SK-N-SH treated with all-trans-retinoic acid at 6 μM for 48 hours (cell line): ENCODE data around the gene CLCN7.

Source experiments
- ATAC-seq: fragments of 200-7000 bp; cut with Tn5 transposase; 3 replicates; pipeline ENCODE4 v1.9.1; 2020; ENCODE audit warnings: mild to moderate bottlenecking, moderate library complexity
- BACH2 ChIP-seq: fragments of 250-450 bp; sonication (Bioruptor Pico); IDR thresholded peaks from 2 replicates; pipeline ENCODE4 v1.9.0; 2021; ENCODE audit warnings: mild to moderate bottlenecking, borderline replicate concordance
- CSDC2 ChIP-seq: fragments of 250-450 bp; sonication (Bioruptor Pico); IDR thresholded peaks from 2 replicates; pipeline ENCODE4 v1.5.0; 2020; ENCODE audit warnings: mild to moderate bottlenecking, moderate library complexity
- GLIS3 ChIP-seq: fragments of 250-450 bp; sonication (Bioruptor Pico); IDR thresholded peaks from 2 replicates; pipeline ENCODE4 v1.5.0; 2020; ENCODE audit warnings: mild to moderate bottlenecking, moderate library complexity
- ISL1 ChIP-seq: fragments of 250-450 bp; sonication (Bioruptor Pico); IDR thresholded peaks from 2 replicates; pipeline ENCODE4 v2.1.2; 2022; ENCODE audit warnings: mild to moderate bottlenecking, moderate library complexity
- OSR1 ChIP-seq: fragments of 250-450 bp; sonication (Bioruptor Pico); IDR thresholded peaks from 2 replicates; pipeline ENCODE4 v1.8.0; 2022; ENCODE audit warnings: moderate library complexity, mild to moderate bottlenecking, inconsistent platforms
- PPARA ChIP-seq: fragments of 250-450 bp; sonication (Bioruptor Pico); IDR thresholded peaks from 2 replicates; pipeline ENCODE4 v1.5.0; 2020; ENCODE audit warnings: mild to moderate bottlenecking, borderline replicate concordance
- SNAI2 ChIP-seq: fragments of 250-450 bp; sonication (Bioruptor Pico); IDR thresholded peaks from 2 replicates; pipeline ENCODE4 v1.5.0; 2020; ENCODE audit warnings: mild to moderate bottlenecking, moderate library complexity
- TCF4 ChIP-seq: fragments of 250-450 bp; sonication (Bioruptor Pico); IDR thresholded peaks from 2 replicates; pipeline ENCODE4 v1.8.0; 2021; ENCODE audit warnings: mild to moderate bottlenecking, moderate library complexity, borderline replicate concordance
- TOX ChIP-seq: fragments of 250-450 bp; sonication (Bioruptor Pico); IDR thresholded peaks from 2 replicates; pipeline ENCODE4 v1.8.0; 2021; ENCODE audit warnings: mild to moderate bottlenecking, moderate library complexity, borderline replicate concordance
- ZC3H10 ChIP-seq: fragments of 250-450 bp; sonication (Bioruptor Pico); IDR thresholded peaks from 2 replicates; pipeline ENCODE4 v1.5.1; 2021; ENCODE audit warnings: mild to moderate bottlenecking, moderate library complexity
- ZNF565 ChIP-seq: fragments of 450-650 bp; formaldehyde crosslinking; conservative IDR thresholded peaks from 2 replicates; pipeline ENCODE4 v1.5.0; 2020; ENCODE audit warnings: low read depth, mild to moderate bottlenecking, moderate library complexity
- ZNF8 ChIP-seq: fragments of 450-650 bp; formaldehyde crosslinking; IDR thresholded peaks from 2 replicates; pipeline ENCODE4 v1.5.0; 2020; ENCODE audit warnings: mild to moderate bottlenecking, moderate library complexity
- TF ChIP-seq, protein P1 (sequence below): fragments of 250-450 bp; sonication (Bioruptor Pico); IDR thresholded peaks from 2 replicates; pipeline ENCODE4 v1.8.0; 2021; ENCODE audit warnings: low read depth, mild to moderate bottlenecking, moderate library complexity, borderline replicate concordance
- TF ChIP-seq, protein P2 (sequence below): fragments of 250-450 bp; sonication (Bioruptor Pico); IDR thresholded peaks from 2 replicates; pipeline ENCODE4 v1.5.1; 2021; ENCODE audit warnings: mild to moderate bottlenecking, moderate library complexity
- TF ChIP-seq, protein P3 (sequence below): fragments of 250-450 bp; sonication (Bioruptor Pico); IDR thresholded peaks from 2 replicates; pipeline ENCODE4 v1.8.0; 2020; ENCODE audit warnings: mild to moderate bottlenecking, moderate library complexity, borderline replicate concordance
- TF ChIP-seq, protein P4 (sequence below): fragments of 250-450 bp; sonication (Bioruptor Pico); IDR thresholded peaks from 2 replicates; pipeline ENCODE4 v1.5.0; 2020; ENCODE audit warnings: mild to moderate bottlenecking, moderate library complexity

Gene CLCN7

DNA sequence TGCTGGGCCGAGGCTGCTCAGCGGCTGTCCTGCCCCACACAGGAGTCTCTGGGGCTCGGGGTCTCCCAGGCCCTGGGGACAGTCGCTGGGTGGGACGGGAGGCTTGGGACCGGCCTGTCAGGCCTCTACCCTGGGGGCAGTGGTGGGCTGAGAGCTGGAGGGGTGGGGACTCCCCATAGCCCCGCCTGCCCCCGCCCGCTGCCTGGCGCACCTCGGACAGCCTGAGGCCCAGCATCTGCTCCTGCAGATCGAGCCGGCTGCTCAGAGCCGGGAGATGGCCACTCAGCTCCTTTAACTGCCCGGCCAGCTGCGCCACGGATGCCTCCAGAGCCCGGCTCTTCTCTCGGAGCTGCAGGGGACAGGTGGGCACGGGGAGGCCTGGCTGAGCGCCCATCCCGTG is 37.2 kb downstream of the CLCN7 start:
- TF ChIP-seq GLIS3 (CRISPR knock-in tag) = no peak
- TF ChIP-seq, protein P1, sequence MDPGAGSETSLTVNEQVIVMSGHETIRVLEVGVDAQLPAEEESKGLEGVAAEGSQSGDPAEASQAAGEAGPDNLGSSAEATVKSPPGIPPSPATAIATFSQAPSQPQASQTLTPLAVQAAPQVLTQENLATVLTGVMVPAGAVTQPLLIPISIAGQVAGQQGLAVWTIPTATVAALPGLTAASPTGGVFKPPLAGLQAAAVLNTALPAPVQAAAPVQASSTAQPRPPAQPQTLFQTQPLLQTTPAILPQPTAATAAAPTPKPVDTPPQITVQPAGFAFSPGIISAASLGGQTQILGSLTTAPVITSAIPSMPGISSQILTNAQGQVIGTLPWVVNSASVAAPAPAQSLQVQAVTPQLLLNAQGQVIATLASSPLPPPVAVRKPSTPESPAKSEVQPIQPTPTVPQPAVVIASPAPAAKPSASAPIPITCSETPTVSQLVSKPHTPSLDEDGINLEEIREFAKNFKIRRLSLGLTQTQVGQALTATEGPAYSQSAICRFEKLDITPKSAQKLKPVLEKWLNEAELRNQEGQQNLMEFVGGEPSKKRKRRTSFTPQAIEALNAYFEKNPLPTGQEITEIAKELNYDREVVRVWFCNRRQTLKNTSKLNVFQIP = no peak
- TF ChIP-seq TOX (CRISPR knock-in tag) = no peak
- no peak for TF ChIP-seq ZC3H10 (CRISPR knock-in tag)
- TF ChIP-seq, protein P2, sequence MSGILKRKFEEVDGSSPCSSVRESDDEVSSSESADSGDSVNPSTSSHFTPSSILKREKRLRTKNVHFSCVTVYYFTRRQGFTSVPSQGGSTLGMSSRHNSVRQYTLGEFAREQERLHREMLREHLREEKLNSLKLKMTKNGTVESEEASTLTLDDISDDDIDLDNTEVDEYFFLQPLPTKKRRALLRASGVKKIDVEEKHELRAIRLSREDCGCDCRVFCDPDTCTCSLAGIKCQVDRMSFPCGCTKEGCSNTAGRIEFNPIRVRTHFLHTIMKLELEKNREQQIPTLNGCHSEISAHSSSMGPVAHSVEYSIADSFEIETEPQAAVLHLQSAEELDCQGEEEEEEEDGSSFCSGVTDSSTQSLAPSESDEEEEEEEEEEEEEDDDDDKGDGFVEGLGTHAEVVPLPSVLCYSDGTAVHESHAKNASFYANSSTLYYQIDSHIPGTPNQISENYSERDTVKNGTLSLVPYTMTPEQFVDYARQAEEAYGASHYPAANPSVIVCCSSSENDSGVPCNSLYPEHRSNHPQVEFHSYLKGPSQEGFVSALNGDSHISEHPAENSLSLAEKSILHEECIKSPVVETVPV (CRISPR knock-in tag) = no peak
- TF ChIP-seq BACH2 (CRISPR knock-in tag) = no peak
- ATAC-seq = 0 out of 3 replicates have a peak, but pooled peaks have one; percentile 7

DNA sequence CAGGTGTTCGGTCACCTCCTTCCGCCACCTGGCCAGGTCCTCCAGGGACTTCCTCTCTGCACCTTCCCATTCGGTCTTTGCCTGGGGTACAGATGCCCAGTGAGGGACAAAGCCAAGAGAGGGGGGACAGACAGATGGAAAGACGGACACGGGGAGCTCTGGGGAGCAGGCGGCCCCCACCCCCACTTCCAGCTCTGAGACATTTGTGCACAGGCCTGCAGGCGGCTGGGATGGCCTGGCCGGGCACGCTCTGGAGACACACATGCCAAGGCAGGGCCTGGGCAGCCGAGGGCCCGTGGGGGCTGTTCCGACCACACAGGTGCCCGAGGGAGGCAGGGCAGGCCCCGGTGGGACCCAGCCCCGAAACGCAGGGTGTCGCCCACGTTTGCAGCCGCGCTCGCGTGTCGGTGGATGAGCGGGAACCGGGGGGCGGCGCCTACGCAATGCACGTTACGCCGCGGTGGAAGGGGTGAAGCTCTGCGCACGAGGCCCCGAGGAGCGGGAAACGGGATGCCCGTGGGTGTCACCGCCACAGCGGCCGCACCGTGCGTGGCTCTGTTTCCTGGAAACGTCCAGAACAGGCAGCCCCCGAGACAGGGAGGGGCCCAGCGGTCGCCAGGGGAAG is 38.0 kb downstream of the CLCN7 start:
- ATAC-seq = no peak
- no peak for TF ChIP-seq SNAI2
- TF ChIP-seq PPARA (CRISPR knock-in tag) = no peak
- TF ChIP-seq TCF4 (CRISPR knock-in tag) = no peak
- TF ChIP-seq ZNF8 = no peak
- no peak for TF ChIP-seq TOX (CRISPR knock-in tag)
- TF ChIP-seq BACH2 (CRISPR knock-in tag) = no peak

DNA sequence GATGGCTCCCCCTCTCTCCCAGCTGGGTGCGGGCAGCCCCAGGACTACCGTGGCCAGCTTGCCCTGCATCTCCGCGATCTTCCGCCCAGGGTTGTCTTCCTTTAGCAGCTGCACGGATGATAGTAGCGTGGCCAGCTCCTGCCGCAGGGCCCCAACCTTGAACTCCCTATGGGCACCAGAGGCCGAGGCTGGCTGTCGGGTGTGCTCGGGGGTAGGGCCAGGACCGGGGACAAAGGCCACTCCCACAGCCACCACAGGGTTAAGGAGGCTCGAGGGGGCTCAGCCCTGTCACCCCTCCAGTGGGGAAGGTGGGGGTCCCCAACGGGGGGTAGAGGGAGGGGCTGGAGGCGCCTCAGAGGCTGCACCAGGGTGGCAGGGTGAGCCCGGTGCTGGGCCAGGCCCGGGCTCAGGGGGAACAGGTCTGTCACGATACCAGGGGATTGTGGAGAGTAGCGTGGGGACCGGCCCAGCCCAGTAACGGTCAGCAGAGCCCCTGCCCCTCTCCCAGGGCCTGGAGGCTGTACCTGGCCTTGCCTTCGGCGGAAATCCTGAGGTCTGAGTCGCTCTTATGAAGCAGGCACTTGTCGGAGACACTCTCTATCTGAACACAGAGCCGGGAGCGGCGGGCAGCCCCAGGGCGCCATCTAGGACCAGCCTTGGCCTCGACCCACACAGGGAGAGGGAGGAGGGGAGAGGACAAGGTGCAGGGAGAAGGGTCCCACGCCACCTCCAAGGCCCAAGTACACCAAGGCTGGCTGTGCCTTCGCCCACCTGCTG is 38.7 kb downstream of the CLCN7 start:
- TF ChIP-seq, protein P1 = no peak
- TF ChIP-seq ISL1 (CRISPR knock-in tag) = no peak
- no peak for TF ChIP-seq PPARA (CRISPR knock-in tag)
- no peak for TF ChIP-seq CSDC2 (CRISPR knock-in tag)
- no peak for ATAC-seq

DNA sequence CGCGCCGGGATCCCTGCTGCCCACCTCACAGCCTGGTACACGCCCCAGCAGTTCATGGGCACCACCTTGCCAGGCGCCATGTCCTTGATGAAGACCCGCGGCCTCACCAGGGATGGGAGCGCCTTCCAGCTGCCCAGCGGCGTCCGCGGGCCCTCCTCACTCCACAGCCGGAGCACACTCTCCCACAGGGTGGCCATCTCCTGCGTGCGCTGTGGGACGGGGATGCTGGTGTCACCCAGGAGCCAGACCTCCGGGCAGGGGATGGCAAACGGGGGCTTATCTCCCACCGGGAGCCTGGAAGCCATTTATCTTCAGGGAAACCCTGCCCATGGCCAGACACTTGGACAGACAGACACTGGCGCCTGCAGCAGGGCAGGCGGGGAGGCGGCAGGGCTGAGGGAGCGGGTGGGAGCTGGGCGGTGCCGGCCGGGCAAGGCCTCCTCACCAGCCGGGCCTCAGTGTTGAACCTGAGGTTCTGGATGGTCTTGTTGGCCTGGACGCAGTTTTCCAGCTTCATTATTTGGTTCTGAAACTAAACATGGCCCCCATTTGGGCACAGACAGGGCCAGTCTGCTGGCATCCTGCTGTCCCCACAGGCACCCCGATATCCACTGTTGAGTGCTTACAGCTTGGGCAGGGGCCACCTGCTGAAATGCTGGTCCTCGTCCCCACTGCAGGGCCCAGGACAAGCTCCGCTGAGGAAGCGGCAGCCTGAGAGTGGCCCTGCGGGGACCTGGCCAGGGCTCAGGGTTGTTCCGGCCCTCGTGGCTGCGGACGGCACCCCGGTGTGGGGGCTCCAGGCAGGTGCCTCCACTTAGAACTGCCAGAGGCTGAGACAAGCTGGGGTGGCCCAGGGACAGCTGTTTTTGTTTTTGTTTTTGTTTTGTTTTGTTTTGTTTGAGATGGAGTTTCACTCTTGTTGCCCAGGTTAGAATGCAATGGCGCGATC is 39.9 kb downstream of the CLCN7 start:
- TF ChIP-seq ZC3H10 (CRISPR knock-in tag) (no peak), SNAI2 (no peak), ZNF8 (no peak), BACH2 (CRISPR knock-in tag) (no peak), OSR1 (CRISPR knock-in tag) (no peak), ZNF565 (CRISPR knock-in tag) (no peak)
- TF ChIP-seq, protein P3, sequence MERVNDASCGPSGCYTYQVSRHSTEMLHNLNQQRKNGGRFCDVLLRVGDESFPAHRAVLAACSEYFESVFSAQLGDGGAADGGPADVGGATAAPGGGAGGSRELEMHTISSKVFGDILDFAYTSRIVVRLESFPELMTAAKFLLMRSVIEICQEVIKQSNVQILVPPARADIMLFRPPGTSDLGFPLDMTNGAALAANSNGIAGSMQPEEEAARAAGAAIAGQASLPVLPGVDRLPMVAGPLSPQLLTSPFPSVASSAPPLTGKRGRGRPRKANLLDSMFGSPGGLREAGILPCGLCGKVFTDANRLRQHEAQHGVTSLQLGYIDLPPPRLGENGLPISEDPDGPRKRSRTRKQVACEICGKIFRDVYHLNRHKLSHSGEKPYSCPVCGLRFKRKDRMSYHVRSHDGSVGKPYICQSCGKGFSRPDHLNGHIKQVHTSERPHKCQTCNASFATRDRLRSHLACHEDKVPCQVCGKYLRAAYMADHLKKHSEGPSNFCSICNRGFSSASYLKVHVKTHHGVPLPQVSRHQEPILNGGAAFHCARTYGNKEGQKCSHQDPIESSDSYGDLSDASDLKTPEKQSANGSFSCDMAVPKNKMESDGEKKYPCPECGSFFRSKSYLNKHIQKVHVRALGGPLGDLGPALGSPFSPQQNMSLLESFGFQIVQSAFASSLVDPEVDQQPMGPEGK (CRISPR knock-in tag) = no peak
- TF ChIP-seq, protein P4, sequence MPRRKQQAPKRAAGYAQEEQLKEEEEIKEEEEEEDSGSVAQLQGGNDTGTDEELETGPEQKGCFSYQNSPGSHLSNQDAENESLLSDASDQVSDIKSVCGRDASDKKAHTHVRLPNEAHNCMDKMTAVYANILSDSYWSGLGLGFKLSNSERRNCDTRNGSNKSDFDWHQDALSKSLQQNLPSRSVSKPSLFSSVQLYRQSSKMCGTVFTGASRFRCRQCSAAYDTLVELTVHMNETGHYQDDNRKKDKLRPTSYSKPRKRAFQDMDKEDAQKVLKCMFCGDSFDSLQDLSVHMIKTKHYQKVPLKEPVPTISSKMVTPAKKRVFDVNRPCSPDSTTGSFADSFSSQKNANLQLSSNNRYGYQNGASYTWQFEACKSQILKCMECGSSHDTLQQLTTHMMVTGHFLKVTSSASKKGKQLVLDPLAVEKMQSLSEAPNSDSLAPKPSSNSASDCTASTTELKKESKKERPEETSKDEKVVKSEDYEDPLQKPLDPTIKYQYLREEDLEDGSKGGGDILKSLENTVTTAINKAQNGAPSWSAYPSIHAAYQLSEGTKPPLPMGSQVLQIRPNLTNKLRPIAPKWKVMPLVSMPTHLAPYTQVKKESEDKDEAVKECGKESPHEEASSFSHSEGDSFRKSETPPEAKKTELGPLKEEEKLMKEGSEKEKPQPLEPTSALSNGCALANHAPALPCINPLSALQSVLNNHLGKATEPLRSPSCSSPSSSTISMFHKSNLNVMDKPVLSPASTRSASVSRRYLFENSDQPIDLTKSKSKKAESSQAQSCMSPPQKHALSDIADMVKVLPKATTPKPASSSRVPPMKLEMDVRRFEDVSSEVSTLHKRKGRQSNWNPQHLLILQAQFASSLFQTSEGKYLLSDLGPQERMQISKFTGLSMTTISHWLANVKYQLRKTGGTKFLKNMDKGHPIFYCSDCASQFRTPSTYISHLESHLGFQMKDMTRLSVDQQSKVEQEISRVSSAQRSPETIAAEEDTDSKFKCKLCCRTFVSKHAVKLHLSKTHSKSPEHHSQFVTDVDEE (CRISPR knock-in tag) = no peak
- TF ChIP-seq, all 23 proteins: peak for 0
- no peak for ATAC-seq
